CD4-positive, alpha-beta T cell treated with Interleukin-6 at 100 ng/mL for 8 hours (primary cell): ENCODE measurements around the gene ODAD2.

Experiments
- DNase-seq: peaks from one replicate; pipeline ENCODE4 v3.0.0-alpha.2; 2020; ENCODE audit warnings: mixed read lengths, low spot score

Gene ODAD2

DNA sequence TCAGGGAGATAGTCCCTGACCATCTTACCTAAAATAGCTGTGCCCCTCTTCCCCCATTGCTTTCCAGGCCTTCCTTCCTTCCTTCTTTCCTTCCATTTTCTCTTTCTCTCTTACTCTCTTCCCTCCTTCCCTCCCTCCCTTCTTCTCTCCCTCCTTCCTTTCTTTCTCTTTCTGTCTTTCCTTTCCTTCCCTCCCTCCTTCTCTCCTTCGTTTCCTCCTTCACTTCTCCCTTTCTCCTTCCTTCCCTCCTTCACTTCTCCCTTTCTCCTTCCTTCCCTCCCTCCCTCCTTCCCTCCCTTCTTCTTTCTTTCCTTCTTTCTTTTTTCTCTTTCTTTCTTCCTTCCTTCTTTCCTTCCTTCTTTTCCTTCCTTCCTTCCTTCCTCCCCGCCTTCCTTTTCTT is 228.7 kb downstream of the ODAD2 start:
- DNase-seq, result no peak
